ENCODE measurements around the gene CLCN5.

Gene CLCN5

GRCh38 chrX:49932791-49933190, 10.4 kb downstream of the CLCN5 start:
- DNase-seq (ENCODE audit: low spot score), result no peak
- no peak for FAIRE-seq

- DNase-seq (ENCODE audit: low spot score) (no peak), FAIRE-seq (no peak)
These were observed 11.8 kb downstream of the CLCN5 start for GRCh38 chrX:49934148-49934547.

DNA sequence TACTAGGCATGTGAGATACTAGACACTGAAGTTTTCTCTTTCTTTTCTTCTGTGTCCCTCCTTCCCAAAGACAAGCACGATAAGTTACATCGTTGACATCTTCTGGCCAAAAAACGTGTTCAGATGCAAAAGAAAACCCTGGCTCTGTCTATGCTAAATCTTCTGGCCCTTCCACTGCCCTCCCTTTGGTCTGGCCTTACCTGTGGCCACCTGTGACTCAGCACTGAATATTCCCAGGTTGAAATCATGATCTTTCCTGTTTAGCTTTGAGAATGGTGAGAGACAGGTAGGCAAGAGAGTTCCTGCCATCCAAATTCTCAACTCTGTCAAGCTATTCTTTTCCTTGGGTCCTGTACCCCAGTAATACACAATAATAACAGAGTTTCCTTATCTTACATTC, 12.3 kb downstream of the CLCN5 start:
- no peak for FAIRE-seq

GRCh38 chrX:49947781-49948180, 25.4 kb downstream of the CLCN5 start:
- DNase-seq (ENCODE audit: low spot score), result no peak
- no peak for FAIRE-seq

More for the DNA sequence above, 12.3 kb downstream of the CLCN5 start:
- no peak for DNase-seq (ENCODE audit: low spot score)

DNA sequence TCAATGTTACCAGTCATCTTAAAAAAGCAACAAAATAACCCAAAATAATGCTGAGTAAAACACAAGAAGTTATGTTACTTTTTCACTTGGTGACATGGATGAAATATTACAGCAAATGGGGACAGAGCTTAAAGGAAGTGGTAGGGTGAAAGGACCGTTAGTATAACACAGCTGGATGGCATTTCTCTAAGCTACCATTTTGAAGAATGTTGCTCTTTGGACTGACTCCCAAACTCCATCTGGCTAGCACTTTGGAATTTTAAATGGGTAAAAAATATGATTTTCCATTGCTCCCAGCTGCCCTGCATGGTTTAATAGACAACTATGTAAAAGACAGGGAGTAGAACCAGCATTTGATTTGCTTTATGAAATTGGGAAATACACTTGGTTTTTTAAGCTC, 27.6 kb downstream of the CLCN5 start:
- FAIRE-seq (no peak), DNase-seq (ENCODE audit: low spot score) (no peak)

GRCh38 chrX:49951524-49952193, 29.3 kb downstream of the CLCN5 start:
- FAIRE-seq (no peak), DNase-seq (ENCODE audit: low spot score) (no peak)

GRCh38 chrX:49956313-49956712, 33.9 kb downstream of the CLCN5 start:
- no peak for DNase-seq (ENCODE audit: low spot score)
- no peak for FAIRE-seq

GRCh38 chrX:49958727-49959485, 36.5 kb downstream of the CLCN5 start:
- no peak for FAIRE-seq
- DNase-seq (ENCODE audit: low spot score), result no peak

DNA sequence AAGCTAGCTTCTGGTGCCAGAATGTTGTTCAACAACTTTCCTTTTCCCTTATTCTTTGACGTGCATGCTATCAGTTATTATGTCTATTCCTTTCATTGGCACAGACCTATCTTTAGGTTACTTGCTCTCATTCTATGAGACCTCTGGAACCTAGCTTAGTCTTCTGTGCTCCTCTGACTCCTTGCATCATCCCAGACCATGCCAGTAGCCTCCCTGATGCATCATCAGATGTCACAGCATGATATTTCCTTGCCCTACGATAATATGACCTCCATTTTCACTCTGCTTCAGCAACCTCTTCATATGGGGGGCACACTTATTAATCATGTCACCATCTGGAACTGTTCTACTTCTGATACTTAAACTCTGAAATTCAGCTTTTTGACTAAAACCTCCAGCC, 37.2 kb downstream of the CLCN5 start:
- DNase-seq (ENCODE audit: low spot score), result no peak
- FAIRE-seq, result no peak

GRCh38 chrX:49960061-49960460, 37.7 kb downstream of the CLCN5 start:
- no peak for DNase-seq (ENCODE audit: low spot score)

GRCh38 chrX:49970674-49971073, 48.3 kb downstream of the CLCN5 start:
- FAIRE-seq (no peak), DNase-seq (ENCODE audit: low spot score) (no peak)

More at GRCh38 chrX:49960061-49960460, 37.7 kb downstream of the CLCN5 start:
- FAIRE-seq, result no peak

GRCh38 chrX:49972328-49972860, 50.0 kb downstream of the CLCN5 start:
- FAIRE-seq (no peak), DNase-seq (ENCODE audit: low spot score) (no peak)

DNA sequence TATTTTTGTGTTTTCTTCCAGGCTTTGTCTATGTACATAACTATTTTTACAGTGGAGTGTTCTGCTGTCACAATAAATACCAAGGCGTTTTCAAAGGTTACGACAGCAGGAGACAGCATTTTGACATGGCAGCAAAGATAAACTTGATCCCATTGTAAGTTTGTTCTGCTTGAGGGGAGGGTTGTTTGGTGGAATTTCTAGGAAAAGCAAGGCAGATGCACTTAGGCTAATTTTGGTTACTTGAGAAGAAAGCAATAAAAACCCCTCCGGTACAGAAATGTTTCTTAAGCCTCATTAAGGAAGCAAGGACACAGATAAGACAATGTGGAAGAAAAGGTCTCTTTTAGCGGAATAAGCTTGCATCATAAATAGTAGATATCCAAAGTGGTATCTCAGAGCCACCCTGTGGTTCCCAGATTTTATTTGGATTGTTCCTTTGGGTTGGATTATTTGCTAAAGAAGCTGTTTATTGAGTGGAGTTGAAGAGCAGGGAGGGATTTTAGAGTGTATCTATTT, 54.3 kb downstream of the CLCN5 start:
- DNase-seq (ENCODE audit: low spot score) (no peak), FAIRE-seq (no peak)

DNA sequence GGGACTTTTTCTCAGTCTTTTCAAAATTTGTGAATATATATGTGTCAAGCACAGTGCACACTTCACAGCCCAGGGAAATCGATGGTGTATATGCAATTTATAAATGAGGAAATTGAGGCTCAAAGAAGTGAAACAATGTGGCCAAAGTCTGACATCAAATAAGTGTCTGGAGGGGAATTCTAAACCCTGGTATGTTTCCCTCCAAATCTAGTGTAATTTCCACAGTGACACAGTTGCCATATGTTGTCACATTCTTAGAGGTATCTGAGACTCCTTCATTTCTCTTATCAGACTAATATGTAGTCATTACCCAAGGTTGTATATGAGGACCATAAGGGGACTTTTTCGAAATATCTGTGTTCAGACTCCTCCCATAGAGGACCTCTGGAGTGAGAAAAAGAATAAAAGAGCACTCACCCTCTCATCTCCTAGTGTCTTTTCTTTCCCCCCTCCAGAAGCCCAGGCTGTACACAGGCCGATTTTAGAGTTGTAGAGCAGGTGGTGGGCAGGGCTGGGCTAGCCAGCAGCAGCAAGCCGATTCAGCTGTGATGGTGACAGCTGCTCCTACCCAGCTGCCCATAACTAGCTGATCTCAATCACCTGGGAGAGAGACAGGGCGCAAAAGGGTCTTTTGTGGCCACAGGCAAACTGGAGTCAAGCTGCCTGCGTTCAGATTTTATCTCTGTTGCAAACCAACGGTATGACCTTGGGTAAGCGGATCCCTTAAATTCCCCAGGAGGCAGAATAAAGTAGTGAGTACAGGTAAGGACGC, 55.1 kb downstream of the CLCN5 start:
- FAIRE-seq (no peak), DNase-seq (ENCODE audit: low spot score) (no peak)

DNA sequence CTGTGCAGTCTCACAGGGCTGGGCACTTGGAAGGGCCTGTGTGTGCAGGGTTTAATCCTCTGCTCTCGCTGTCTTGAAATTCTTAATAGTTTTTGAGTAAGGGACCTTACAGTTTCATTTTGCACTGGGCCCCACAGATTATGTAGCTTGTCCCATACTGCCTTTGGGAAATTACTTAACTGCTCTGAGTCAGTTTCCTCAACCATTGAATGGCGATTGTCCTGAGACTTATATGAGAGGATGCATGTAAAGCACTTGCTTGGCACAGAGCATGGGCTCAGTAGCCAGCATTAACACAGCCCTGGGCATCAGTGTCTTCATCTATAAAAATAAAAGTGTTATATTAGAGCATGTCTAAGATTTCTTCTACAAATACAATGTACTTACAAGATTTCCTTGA, 55.8 kb downstream of the CLCN5 start:
- DNase-seq (ENCODE audit: low spot score) (no peak), FAIRE-seq (no peak)

- FAIRE-seq (no peak), DNase-seq (ENCODE audit: low spot score) (no peak)
These were observed 63.7 kb downstream of the CLCN5 start for GRCh38 chrX:49986058-49986457.

GRCh38 chrX:49987651-49988050, 65.3 kb downstream of the CLCN5 start:
- DNase-seq (ENCODE audit: low spot score), result no peak
- FAIRE-seq, result no peak

- no peak for DNase-seq (ENCODE audit: low spot score)
- FAIRE-seq, result no peak
These were observed 65.7 kb downstream of the CLCN5 start for GRCh38 chrX:49988143-49988542.

GRCh38 chrX:49991758-49992157, 69.4 kb downstream of the CLCN5 start:
- FAIRE-seq, result no peak

GRCh38 chrX:49992853-49993252, 70.5 kb downstream of the CLCN5 start:
- FAIRE-seq (no peak), DNase-seq (ENCODE audit: low spot score) (no peak)

More at GRCh38 chrX:49991758-49992157, 69.4 kb downstream of the CLCN5 start:
- no peak for DNase-seq (ENCODE audit: low spot score)

- FAIRE-seq, result no peak
- no peak for DNase-seq (ENCODE audit: low spot score)
These were observed 71.3 kb downstream of the CLCN5 start for GRCh38 chrX:49993661-49994060.
